Neural progenitor cell (in vitro differentiated cells): ENCODE data around the gene NDUFC2. TPM values are rescaled to one million over a fixed set of nuclear protein-coding genes. Genes with fewer than 3 reads are reported as not detected.

ENCODE experiments used
- DNase-seq: peaks from one replicate; pipeline ENCODE4 v3.0.0-alpha.2; 2016; ENCODE audit warnings: low spot score
- H2AFZ ChIP-seq: fragments of 200-600 bp; sonication (generic); replicated peaks from 2 replicates; pipeline ENCODE4 v1.6.1; 2016; ENCODE audit warnings: antibody characterized with exemption
- H3F3A ChIP-seq: fragments of 200-600 bp; sonication (generic); 2 replicates; pipeline ENCODE4 v1.6.1; 2016; ENCODE audit warnings: antibody characterized with exemption, low read depth
- H3K27ac ChIP-seq: fragments of 200-600 bp; sonication (generic); 2 replicates; pipeline ENCODE4 v1.5.1; 2016; ENCODE audit warnings: mild to moderate bottlenecking
- H3K27me3 ChIP-seq: fragments of 200-600 bp; sonication (generic); 2 replicates; pipeline ENCODE4 v1.6.1; 2016; ENCODE audit warnings: mild to moderate bottlenecking, moderate library complexity
- H3K36me3 ChIP-seq: fragments of 200-600 bp; sonication (generic); 2 replicates; pipeline ENCODE4 v1.5.1; 2016
- H3K4me1 ChIP-seq: fragments of 200-600 bp; sonication (generic); 2 replicates; pipeline ENCODE4 v1.6.1; 2016; ENCODE audit warnings: mixed run types
- H3K4me2 ChIP-seq: fragments of 200-600 bp; sonication (generic); 2 replicates; pipeline ENCODE4 v1.6.1; 2016
- H3K4me3 ChIP-seq: fragments of 200-600 bp; sonication (generic); 2 replicates; pipeline ENCODE4 v1.5.1; 2016
- H3K79me2 ChIP-seq: fragments of 200-600 bp; sonication (generic); 2 replicates; pipeline ENCODE4 v1.6.1; 2016; ENCODE audit warnings: low read depth
- H3K9ac ChIP-seq: fragments of 200-600 bp; sonication (generic); 2 replicates; pipeline ENCODE4 v1.6.1; 2016
- H3K9me3 ChIP-seq: fragments of 200-600 bp; sonication (generic); 2 replicates; pipeline ENCODE4 v1.5.1; 2016; ENCODE audit warnings: low read depth
- H4K20me1 ChIP-seq: fragments of 200-600 bp; sonication (generic); 2 replicates; pipeline ENCODE4 v1.6.1; 2016; ENCODE audit warnings: low read depth
- H3K27ac Mint-ChIP-seq: 3 replicates; pipeline ENCODE4 v1.8.0; 2021; ENCODE audit warnings: mixed read lengths
- H3K27me3 Mint-ChIP-seq: 2 replicates; pipeline ENCODE4 v1.8.0; 2022; ENCODE audit warnings: low read depth, mild to moderate bottlenecking, inconsistent platforms, moderate library complexity, mixed read lengths; ENCODE audit not compliant: insufficient read depth
- H3K36me3 Mint-ChIP-seq: 3 replicates; pipeline ENCODE4 v1.8.0; 2021; ENCODE audit warnings: mixed read lengths
- H3K4me1 Mint-ChIP-seq: 3 replicates; pipeline ENCODE4 v1.8.0; 2021; ENCODE audit warnings: mixed read lengths
- H3K4me3 Mint-ChIP-seq: 3 replicates; pipeline ENCODE4 v1.8.0; 2021; ENCODE audit warnings: mild to moderate bottlenecking, moderate library complexity, mixed read lengths
- H3K9me3 Mint-ChIP-seq: 3 replicates; pipeline ENCODE4 v1.8.0; 2020; ENCODE audit warnings: mixed read lengths
- EZH2 ChIP-seq: fragments of 200-600 bp; sonication (generic); IDR thresholded peaks from 2 replicates; pipeline ENCODE4 v1.6.1; 2017; ENCODE audit warnings: antibody characterized with exemption, mild to moderate bottlenecking, moderate library complexity
- EZH2phosphoT487 ChIP-seq: fragments of 200-600 bp; sonication (generic); IDR thresholded peaks from 2 replicates; pipeline ENCODE4 v1.6.1; 2017; ENCODE audit warnings: antibody characterized with exemption
- total RNA-seq: library from RNA; depleted of rRNA; stranded (reverse); fragments of >200 nt; gene quantifications from 2 replicates; pipeline ENCODE4 v1.2.3, GENCODE V29; 2015; ENCODE audit warnings: low replicate concordance
- TF ChIP-seq, protein P1 (sequence below): fragments of 200-600 bp; sonication (generic); IDR thresholded peaks from 2 replicates; pipeline ENCODE4 v1.5.1; 2017; ENCODE audit warnings: antibody characterized with exemption, mild to moderate bottlenecking

The NDUFC2 gene
- total RNA-seq, 1 donor from 2014 or later, result 36.7 TPM

DNA sequence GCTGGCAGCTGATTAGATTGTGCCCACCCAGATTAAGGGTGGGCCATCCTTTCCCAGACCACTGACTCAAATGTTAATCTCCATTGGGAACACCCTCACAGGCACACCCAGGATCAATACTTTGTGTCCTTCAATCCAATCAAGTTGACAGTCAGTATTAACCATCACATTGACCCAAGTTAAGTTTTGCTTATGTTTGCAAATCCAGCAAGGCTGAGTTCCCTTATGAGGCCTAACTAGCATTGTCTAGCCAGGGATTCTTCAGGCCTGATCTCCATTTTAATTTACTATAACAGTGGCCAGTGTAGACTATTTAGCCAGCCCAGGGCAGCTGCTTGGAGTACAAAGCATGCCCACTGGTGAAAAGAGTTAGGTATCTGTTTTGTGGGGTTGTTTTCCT, 54.3 kb downstream of the NDUFC2 start:
- Histone ChIP-seq H3K36me3 (no peaks in the 10 kb centered on the region), H2AFZ (no peak overlapping the region), H3K27me3 (no peaks in the 10 kb centered on the region), H3K4me2 (no peak overlapping the region), H3K27ac (no peak overlapping the region), H3F3A (peaks cover 22% of the 10 kb centered on the region), H4K20me1 (no peaks in the 10 kb centered on the region), H3K9ac (no peak overlapping the region), H3K4me1 (peaks cover 23% of the 10 kb centered on the region), H3K9me3 (no peaks in the 10 kb centered on the region), H3K4me3 (no peak overlapping the region), H3K79me2 (no peaks in the 10 kb centered on the region)
- Mint-ChIP-seq H3K4me1 (peaks cover 20% of the 10 kb centered on the region), H3K27ac (no peak overlapping the region), H3K36me3 (no peaks in the 10 kb centered on the region), H3K27me3 (peaks cover 6% of the 10 kb centered on the region), H3K9me3 (no peaks in the 10 kb centered on the region), H3K4me3 (no peak overlapping the region)
- TF ChIP-seq, protein P1, sequence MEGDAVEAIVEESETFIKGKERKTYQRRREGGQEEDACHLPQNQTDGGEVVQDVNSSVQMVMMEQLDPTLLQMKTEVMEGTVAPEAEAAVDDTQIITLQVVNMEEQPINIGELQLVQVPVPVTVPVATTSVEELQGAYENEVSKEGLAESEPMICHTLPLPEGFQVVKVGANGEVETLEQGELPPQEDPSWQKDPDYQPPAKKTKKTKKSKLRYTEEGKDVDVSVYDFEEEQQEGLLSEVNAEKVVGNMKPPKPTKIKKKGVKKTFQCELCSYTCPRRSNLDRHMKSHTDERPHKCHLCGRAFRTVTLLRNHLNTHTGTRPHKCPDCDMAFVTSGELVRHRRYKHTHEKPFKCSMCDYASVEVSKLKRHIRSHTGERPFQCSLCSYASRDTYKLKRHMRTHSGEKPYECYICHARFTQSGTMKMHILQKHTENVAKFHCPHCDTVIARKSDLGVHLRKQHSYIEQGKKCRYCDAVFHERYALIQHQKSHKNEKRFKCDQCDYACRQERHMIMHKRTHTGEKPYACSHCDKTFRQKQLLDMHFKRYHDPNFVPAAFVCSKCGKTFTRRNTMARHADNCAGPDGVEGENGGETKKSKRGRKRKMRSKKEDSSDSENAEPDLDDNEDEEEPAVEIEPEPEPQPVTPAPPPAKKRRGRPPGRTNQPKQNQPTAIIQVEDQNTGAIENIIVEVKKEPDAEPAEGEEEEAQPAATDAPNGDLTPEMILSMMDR, result no peak
- TF ChIP-seq EZH2phosphoT487, result no peak
- TF ChIP-seq EZH2, result no peak
- no peak for DNase-seq

DNA sequence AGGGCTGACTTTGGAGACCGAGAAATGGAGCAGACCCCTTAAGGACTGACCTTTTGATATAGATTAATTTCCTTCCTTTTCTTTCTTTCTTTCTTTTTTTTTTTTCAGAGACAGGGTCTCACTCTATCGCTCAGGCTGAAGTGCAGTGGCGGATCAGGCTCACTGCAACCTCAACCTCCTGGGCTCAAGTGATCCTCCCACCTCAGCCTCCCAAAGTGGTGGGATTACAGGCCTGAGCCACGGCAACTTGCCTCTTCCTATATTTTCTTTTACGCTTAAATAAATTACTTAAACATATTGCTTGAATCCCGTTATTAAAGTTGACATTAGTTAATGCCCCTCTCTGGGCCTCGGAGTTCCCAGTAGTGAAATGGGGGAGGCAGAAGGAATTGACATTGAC, 56.2 kb downstream of the NDUFC2 start:
- H3K27ac ChIP-seq, result no peak overlapping the region
- peaks cover 21% of the 10 kb centered on the region for H3K4me1 ChIP-seq
- Mint-ChIP-seq H3K27ac (no peak overlapping the region), H3K4me3 (peak overlapping the region; percentile 77), H3K27me3 (peaks cover 6% of the 10 kb centered on the region), H3K4me1 (peaks cover 22% of the 10 kb centered on the region), H3K36me3 (no peaks in the 10 kb centered on the region), H3K9me3 (no peaks in the 10 kb centered on the region)
- no peaks in the 10 kb centered on the region for H3K9me3 ChIP-seq
- peak overlapping the region; percentile 86 for H3K4me2 ChIP-seq
- DNase-seq, result no peak
- H2AFZ ChIP-seq, result peak overlapping the region; percentile 99
- no peaks in the 10 kb centered on the region for H4K20me1 ChIP-seq
- no peaks in the 10 kb centered on the region for H3K79me2 ChIP-seq
- no peaks in the 10 kb centered on the region for H3K36me3 ChIP-seq
- peak overlapping the region; percentile 50 for H3K4me3 ChIP-seq
- no peak for TF ChIP-seq EZH2phosphoT487
- TF ChIP-seq, protein P1, result no peak
- TF ChIP-seq EZH2, result no peak
- peaks cover 26% of the 10 kb centered on the region for H3F3A ChIP-seq
- no peak overlapping the region for H3K9ac ChIP-seq
- no peaks in the 10 kb centered on the region for H3K27me3 ChIP-seq

DNA sequence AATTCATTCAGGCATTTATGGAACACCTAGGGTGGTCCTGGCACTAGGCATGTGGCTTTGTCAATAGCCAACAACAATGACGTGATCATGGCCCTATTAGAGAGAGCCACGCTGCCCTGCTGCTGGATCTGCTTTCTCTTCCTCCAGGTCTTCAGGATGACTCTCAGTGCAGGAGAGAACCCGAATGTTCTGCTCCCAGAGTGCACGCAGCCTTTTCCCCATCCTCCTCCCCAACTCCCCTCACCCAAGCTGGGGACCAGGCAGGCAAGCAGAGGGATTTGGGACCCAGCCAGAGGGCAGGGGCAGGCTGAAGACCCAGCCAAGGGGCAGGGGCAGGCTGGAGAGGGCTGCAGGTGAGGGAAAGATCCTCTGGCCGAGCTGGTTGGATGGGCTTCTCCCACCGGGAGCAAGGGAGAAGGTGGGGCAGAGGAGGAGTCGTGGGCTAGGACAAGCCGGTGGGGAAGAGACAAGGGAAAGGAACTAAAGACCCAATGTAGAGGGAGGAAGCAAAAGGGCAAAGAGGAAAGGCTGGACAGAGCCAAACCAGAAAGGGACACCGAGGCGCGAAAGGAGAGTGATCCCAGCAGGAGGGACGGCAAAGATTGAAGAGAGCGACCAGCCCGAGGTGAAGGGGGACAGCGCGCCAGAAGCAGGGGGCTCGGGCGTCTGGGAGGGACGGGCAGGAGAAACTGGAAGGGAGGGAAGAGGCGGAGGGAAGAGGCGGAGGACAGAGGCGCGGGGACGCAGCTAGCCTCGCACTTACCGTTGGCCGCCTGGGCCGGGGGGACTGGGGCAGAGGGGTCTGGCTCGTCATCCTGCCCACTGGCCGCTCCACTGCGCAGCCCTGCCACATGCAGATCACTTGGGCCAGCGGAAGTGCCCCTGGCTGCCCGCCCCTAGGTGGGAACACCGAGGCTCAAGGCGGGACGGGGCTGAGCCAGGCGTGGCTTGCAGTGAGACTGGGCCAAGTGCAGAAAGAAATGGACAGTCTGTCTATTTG, 57.0 kb downstream of the NDUFC2 start, which contains the start of gene KCTD14:
TSS of gene KCTD14 (minus strand) at position 880 of the 1,000 bp plus-strand sequence. CDS start at position 853, 27 bp downstream.
- H2AFZ ChIP-seq, result peak within 1 kb of the TSS; percentile 99
- H3K9me3 ChIP-seq, result no peaks in the 10 kb centered on the region
- no peak within 1 kb of the TSS for H3K27ac ChIP-seq
- H3K9me3 Mint-ChIP-seq, result no peaks in the 10 kb centered on the region
- no peaks in the 10 kb centered on the region for H3K36me3 ChIP-seq
- no peaks in the 10 kb centered on the region for H3K79me2 ChIP-seq
- H3K4me1 ChIP-seq, result peaks cover 21% of the 10 kb centered on the region
- peaks cover 26% of the 10 kb centered on the region for H3F3A ChIP-seq
- TF ChIP-seq EZH2phosphoT487 (no peak), EZH2 (no peak)
- TF ChIP-seq, protein P1, result no peak
- H3K36me3 Mint-ChIP-seq, result no peaks in the 10 kb centered on the region
- no peaks in the 10 kb centered on the region for H3K27me3 ChIP-seq
- H3K4me2 ChIP-seq, result peak within 1 kb of the TSS; percentile 86
- H3K4me1 Mint-ChIP-seq, result peaks cover 22% of the 10 kb centered on the region
- peak within 1 kb of the TSS; percentile 77 for H3K4me3 Mint-ChIP-seq
- H3K9ac ChIP-seq, result no peak within 1 kb of the TSS
- no peaks in the 10 kb centered on the region for H4K20me1 ChIP-seq
- H3K4me3 ChIP-seq, result peak within 1 kb of the TSS; percentile 50
- no peak within 1 kb of the TSS for H3K27ac Mint-ChIP-seq
- peak; percentile 67 for DNase-seq
- peaks cover 8% of the 10 kb centered on the region for H3K27me3 Mint-ChIP-seq
